ENCODE data around the gene SLC38A1.

DNA sequence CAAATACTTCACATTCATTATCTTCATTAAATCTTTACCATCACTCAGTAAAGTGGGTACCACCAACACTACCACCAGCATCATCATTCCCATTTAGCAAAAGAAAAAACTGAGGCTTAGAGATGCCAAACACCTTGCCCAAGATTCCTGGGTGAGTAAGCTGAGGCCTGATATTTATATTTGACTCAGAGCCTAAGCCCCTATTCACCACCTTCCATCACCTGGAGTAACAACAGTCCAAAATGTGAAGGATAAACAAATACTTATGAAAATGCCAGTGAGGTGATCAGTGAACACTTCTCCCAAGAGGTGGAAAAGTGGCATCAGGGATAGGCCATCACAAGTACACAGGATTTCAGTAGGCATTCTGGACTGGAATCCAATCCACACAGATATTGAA lies 3.7 kb downstream of the SLC38A1 start:
- TF ChIP-seq, protein P1, sequence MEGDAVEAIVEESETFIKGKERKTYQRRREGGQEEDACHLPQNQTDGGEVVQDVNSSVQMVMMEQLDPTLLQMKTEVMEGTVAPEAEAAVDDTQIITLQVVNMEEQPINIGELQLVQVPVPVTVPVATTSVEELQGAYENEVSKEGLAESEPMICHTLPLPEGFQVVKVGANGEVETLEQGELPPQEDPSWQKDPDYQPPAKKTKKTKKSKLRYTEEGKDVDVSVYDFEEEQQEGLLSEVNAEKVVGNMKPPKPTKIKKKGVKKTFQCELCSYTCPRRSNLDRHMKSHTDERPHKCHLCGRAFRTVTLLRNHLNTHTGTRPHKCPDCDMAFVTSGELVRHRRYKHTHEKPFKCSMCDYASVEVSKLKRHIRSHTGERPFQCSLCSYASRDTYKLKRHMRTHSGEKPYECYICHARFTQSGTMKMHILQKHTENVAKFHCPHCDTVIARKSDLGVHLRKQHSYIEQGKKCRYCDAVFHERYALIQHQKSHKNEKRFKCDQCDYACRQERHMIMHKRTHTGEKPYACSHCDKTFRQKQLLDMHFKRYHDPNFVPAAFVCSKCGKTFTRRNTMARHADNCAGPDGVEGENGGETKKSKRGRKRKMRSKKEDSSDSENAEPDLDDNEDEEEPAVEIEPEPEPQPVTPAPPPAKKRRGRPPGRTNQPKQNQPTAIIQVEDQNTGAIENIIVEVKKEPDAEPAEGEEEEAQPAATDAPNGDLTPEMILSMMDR (IDR thresholded peaks at IDR 0.05) = no peak
- TF ChIP-seq EP300 (IDR thresholded peaks at IDR 0.05) = no peak

All from sigmoid colon (tissue), 4 donors.